CD4-positive, alpha-beta T cell (primary cell): ENCODE results near the gene ZMYND19. TPM values are rescaled to one million over a fixed set of nuclear protein-coding genes. Genes with fewer than 3 reads are reported as not detected.
A peak's percentile ranks its signal among the peaks of the same experiment; 100 is the strongest.

Experiments
- ATAC-seq: fragments of 200-7000 bp; cut with Tn5 transposase; one replicate; pipeline ENCODE4 v1.10.0; 2022; ENCODE audit warnings: mild to moderate bottlenecking; ENCODE audit not compliant: poor library complexity
- CTCF ChIA-PET: fragments of 350-600 bp; sonication (Branson Sonifier 250); formaldehyde crosslinking; loops from one replicate; lab custom pipeline; 2021; ENCODE audit warnings: antibody characterized with exemption, inconsistent platforms; lab: Charles Lee
- POLR2A ChIA-PET: fragments of 350-600 bp; sonication (Branson Sonifier 250); formaldehyde crosslinking; loops from one replicate; lab custom pipeline; 2021; ENCODE audit warnings: antibody characterized with exemption, inconsistent platforms; lab: Charles Lee
- DNase-seq, 14 experiments: peaks; one replicate each; pipeline ENCODE4 v3.0.0-alpha.2; 2013 to 2020; ENCODE audit warnings: mixed read lengths in 2 of 14
- H3K27ac ChIP-seq, 2 donors: one replicate each; pipeline versions ENCODE4 v1.5.1 to v1.7.0; 2013; ENCODE audit warnings: low read length in 2 of 2, low read depth in 1 of 2, mild to moderate bottlenecking in 1 of 2
- H3K27me3 ChIP-seq, 2 experiments: 1 replicate in 1 of 2; 2 replicates in 1 of 2; pipeline versions ENCODE4 v1.6.1 to v1.7.0; 2013; ENCODE audit warnings: low read length in 2 of 2, control low read depth in 1 of 2, mild to moderate bottlenecking in 1 of 2, moderate library complexity in 1 of 2; ENCODE audit not compliant: insufficient read depth in 2 of 2, control insufficient read depth in 1 of 2
- H3K36me3 ChIP-seq: one replicate; pipeline ENCODE4 v1.6.1; 2013; ENCODE audit warnings: low read length, control low read depth; ENCODE audit not compliant: insufficient read depth
- H3K4me1 ChIP-seq: one replicate; pipeline ENCODE4 v1.6.1; 2013; ENCODE audit warnings: low read length, control low read depth; ENCODE audit not compliant: insufficient read depth
- H3K4me3 ChIP-seq: one replicate; pipeline ENCODE4 v1.5.1; 2013; ENCODE audit warnings: mild to moderate bottlenecking, low read length, moderate library complexity
- H3K9me3 ChIP-seq, 2 experiments: 1 replicate in 1 of 2; 2 replicates in 1 of 2; pipeline versions ENCODE4 v1.6.1 to v1.7.0; 2013; ENCODE audit warnings: low read length in 2 of 2, mild to moderate bottlenecking in 2 of 2, control low read depth in 1 of 2, moderate library complexity in 1 of 2; ENCODE audit not compliant: control insufficient read depth in 1 of 2, insufficient read depth in 1 of 2
- H3K27ac Mint-ChIP-seq: one replicate; pipeline ENCODE4 v1.8.0; 2020; ENCODE audit warnings: mixed read lengths
- H3K27me3 Mint-ChIP-seq: one replicate; pipeline ENCODE4 v1.8.0; 2021; ENCODE audit warnings: mixed read lengths
- H3K36me3 Mint-ChIP-seq: one replicate; pipeline ENCODE4 v1.8.0; 2021; ENCODE audit warnings: low read depth, mixed read lengths
- H3K4me1 Mint-ChIP-seq: one replicate; pipeline ENCODE4 v1.8.0; 2021; ENCODE audit warnings: low read depth, mixed read lengths
- H3K4me3 Mint-ChIP-seq: one replicate; pipeline ENCODE4 v1.8.0; 2020; ENCODE audit warnings: mild to moderate bottlenecking, mixed read lengths
- H3K9me3 Mint-ChIP-seq: one replicate; pipeline ENCODE4 v1.8.0; 2020; ENCODE audit warnings: mixed read lengths
- intact Hi-C, 2 experiments: fragments of 100-400 bp; cut with DNase I in 1 of 2; cut with micrococcal nuclease in 1 of 2; formaldehyde crosslinking; loops; one replicate each; pipeline versions ENCODE4 v1.15.1 to v1.9.0; 2023 to 2025; cut with DNase I, micrococcal nuclease
- total RNA-seq, 174 experiments: library from RNA in 2 of 174; stranded (reverse) in 2 of 174; gene quantifications; one replicate each; pipeline ENCODE4 v1.2.3 and lab custom pipeline; 2021 to 2026
- TF ChIP-seq, protein P1 (sequence below): fragments of 200-600 bp; IDR thresholded peaks from one replicate; pipeline ENCODE4 v1.8.0; 2022; ENCODE audit warnings: antibody characterized with exemption, mild to moderate bottlenecking

The ZMYND19 gene
- total RNA-seq, 2 experiments from 2014 or later, result 8.6 to 11.3 TPM

DNA sequence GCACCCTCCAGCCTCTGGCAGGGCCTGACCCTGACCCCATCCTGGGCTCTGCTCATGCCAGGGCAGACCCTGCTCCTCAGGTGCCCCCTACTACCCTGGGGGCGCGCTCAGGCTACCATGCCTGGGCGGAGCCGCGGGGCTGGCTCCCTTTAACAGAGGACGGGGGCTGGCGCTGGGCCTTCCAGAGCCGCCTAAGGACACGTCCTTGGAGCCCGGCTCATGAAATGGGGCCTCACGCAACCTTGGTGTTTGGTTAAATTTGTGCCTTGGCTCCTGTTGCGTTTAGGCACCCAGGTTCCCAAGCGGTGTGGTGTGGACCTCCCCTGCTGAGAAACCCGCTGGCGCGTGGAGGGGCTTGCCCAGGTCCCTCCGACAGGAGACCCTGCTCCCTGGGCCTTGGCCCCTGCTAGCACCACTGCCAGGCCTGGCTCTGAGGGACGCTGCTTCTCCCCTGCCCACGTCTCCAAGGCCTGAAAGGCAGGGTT is 25.1 kb upstream of the ZMYND19 start:
- POLR2A ChIA-PET, result no interaction called here
- Histone ChIP-seq H3K27ac (no peak overlapping the region), H3K36me3 (peaks cover 38% of the 10 kb centered on the region), H3K4me1 (peaks cover 43% of the 10 kb centered on the region), H3K9me3 (no peaks in the 10 kb centered on the region), H3K27me3 (no peaks in the 10 kb centered on the region), H3K4me3 (no peak overlapping the region)
- Mint-ChIP-seq H3K27me3 (no peaks in the 10 kb centered on the region), H3K36me3 (peaks cover 14% of the 10 kb centered on the region), H3K4me3 (no peak overlapping the region), H3K4me1 (peaks cover 26% of the 10 kb centered on the region), H3K9me3 (no peaks in the 10 kb centered on the region), H3K27ac (no peak overlapping the region)
- TF ChIP-seq, protein P1, sequence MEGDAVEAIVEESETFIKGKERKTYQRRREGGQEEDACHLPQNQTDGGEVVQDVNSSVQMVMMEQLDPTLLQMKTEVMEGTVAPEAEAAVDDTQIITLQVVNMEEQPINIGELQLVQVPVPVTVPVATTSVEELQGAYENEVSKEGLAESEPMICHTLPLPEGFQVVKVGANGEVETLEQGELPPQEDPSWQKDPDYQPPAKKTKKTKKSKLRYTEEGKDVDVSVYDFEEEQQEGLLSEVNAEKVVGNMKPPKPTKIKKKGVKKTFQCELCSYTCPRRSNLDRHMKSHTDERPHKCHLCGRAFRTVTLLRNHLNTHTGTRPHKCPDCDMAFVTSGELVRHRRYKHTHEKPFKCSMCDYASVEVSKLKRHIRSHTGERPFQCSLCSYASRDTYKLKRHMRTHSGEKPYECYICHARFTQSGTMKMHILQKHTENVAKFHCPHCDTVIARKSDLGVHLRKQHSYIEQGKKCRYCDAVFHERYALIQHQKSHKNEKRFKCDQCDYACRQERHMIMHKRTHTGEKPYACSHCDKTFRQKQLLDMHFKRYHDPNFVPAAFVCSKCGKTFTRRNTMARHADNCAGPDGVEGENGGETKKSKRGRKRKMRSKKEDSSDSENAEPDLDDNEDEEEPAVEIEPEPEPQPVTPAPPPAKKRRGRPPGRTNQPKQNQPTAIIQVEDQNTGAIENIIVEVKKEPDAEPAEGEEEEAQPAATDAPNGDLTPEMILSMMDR, result no peak
- CTCF ChIA-PET, result no interaction called here
- ATAC-seq (no peak), DNase-seq (peak in 1 of 14 experiments; percentile 20)
- intact Hi-C loops, result loop anchor here in 1 of 2 experiments (10.0 kb wide), 1 partner anchor 1651 kb away; the partner anchor contains the start of gene UBAC1

DNA sequence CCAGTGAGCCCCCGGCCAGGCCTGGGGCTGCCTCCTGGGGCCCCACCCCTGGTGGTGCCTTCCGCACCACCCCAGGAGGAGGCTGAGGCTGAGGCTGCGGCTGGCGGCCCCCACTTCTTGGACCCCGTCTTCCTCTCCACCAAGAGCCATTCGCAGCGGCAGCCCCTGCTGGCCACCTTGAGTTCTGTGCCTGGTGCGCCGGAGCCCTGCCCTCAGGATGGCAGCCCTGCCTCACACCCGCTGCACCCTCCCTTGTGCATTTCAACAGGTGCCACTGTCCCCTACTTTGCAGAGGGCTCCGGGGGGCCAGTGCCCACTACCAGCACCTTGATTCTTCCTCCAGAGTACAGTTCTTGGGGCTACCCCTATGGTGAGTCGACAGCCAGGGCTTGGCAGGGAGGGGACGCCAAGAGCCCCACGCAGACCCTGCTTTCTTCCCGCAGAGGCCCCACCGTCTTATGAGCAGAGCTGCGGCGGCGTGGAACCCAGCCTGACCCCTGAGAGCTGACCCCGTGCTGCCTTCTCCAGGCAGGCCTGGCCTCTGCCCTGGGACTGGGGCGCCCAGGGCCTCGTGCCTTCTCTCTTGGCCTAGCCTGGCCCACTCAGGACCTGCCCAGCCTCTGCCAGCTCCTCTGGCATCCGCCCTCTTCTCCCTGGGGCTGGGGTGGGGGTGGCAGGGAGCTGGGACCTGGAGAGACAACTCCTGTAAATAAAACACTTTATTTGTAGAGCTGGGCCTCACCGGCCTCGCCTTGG is 24.5 kb upstream of the ZMYND19 start:
- TF ChIP-seq, protein P1, result no peak
- Histone ChIP-seq H3K27ac (no peak overlapping the region), H3K4me1 (peaks cover 39% of the 10 kb centered on the region), H3K9me3 (no peaks in the 10 kb centered on the region), H3K4me3 (no peak overlapping the region), H3K36me3 (peaks cover 38% of the 10 kb centered on the region), H3K27me3 (no peaks in the 10 kb centered on the region)
- ChIA-PET CTCF (no interaction called here), POLR2A (no interaction called here)
- Mint-ChIP-seq H3K9me3 (no peaks in the 10 kb centered on the region), H3K4me3 (no peak overlapping the region), H3K4me1 (peaks cover 20% of the 10 kb centered on the region), H3K27ac (no peak overlapping the region), H3K36me3 (peaks cover 11% of the 10 kb centered on the region), H3K27me3 (no peaks in the 10 kb centered on the region)
- intact Hi-C loops, result loop anchor here in 1 of 2 experiments (10.0 kb wide), 1 partner anchor 1650 kb away; the partner anchor contains the start of gene UBAC1
- ATAC-seq (no peak), DNase-seq (peak in 1 of 14 experiments; percentile 22)

DNA sequence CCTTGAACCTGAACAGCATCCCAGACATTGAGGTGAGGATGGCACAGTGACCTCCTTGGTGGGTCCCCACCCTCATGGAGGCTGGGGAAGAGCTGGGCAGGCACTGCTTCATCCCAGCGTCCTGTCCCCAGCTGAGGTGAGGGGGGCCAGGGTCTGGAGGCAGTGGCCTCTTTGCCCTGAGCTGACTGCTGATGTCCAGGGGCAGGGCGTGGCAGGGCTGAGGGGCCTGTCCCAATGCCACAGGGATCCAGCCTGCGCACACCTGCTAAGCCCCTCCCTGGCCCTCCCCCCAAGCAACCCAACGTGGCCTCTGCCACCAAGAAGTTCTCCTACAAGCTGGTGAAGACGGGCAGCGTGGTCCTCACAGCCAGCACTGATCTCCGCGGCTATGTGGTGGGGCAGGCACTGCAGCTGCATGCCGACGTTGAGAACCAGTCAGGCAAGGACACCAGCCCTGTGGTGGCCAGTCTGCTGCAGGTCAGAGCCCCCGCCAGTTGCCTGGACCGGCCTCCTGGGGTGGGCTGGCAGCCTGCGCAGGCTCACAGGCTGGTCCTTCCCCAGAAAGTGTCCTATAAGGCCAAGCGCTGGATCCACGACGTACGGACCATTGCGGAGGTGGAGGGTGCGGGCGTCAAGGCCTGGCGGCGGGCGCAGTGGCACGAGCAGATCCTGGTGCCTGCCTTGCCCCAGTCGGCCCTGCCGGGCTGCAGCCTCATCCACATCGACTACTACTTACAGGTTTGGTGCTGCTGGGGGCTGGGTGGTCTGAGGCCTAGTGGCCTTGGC is 23.6 kb upstream of the ZMYND19 start:
- H3K36me3 ChIP-seq, result peaks cover 38% of the 10 kb centered on the region
- Mint-ChIP-seq H3K27me3 (no peaks in the 10 kb centered on the region), H3K27ac (no peak overlapping the region), H3K4me1 (peaks cover 15% of the 10 kb centered on the region), H3K36me3 (peaks cover 4% of the 10 kb centered on the region), H3K9me3 (no peaks in the 10 kb centered on the region), H3K4me3 (no peak overlapping the region)
- ChIA-PET CTCF (no interaction called here), POLR2A (no interaction called here)
- no peak overlapping the region for H3K27ac ChIP-seq
- no peak overlapping the region for H3K4me3 ChIP-seq
- H3K4me1 ChIP-seq, result peaks cover 34% of the 10 kb centered on the region
- ATAC-seq (no peak), DNase-seq (peak in 1 of 14 experiments; percentile 29)
- no peaks in the 10 kb centered on the region for H3K9me3 ChIP-seq
- TF ChIP-seq, protein P1, result no peak
- H3K27me3 ChIP-seq, result no peaks in the 10 kb centered on the region
- intact Hi-C loops, result loop anchor here in 1 of 2 experiments (10.0 kb wide), 1 partner anchor 1649 kb away; the partner anchor contains the start of gene UBAC1
